Gastroesophageal sphincter (tissue), 4 donors: ENCODE results near the gene ACTN1. TPM values are rescaled to one million over a fixed set of nuclear protein-coding genes. Genes with fewer than 3 reads are reported as not detected.

ENCODE experiments used
- ATAC-seq: fragments of 150-250 bp; one replicate; pipeline ENCODE4 v1.9.1; 2016; ENCODE audit warnings: mild to moderate bottlenecking, moderate library complexity
- H3K27ac ChIP-seq, 4 donors: fragments of 200-600 bp; sonication (generic) in 3 of 4; 1 replicate in 3 of 4; 2 replicates in 1 of 4; pipeline ENCODE4 v1.5.1; 2016 to 2019
- H3K27me3 ChIP-seq: fragments of 200-600 bp; sonication (generic); one replicate; pipeline ENCODE4 v1.5.1; 2019
- H3K36me3 ChIP-seq, 2 donors: fragments of 200-600 bp; sonication (generic); one replicate each; pipeline ENCODE4 v1.5.1; 2019; ENCODE audit warnings: control low read depth in 1 of 2
- H3K4me1 ChIP-seq, 3 donors: fragments of 200-600 bp; sonication (generic); 1 replicate in 2 of 3; 2 replicates in 1 of 3; pipeline ENCODE4 v1.5.1; 2016 to 2019; ENCODE audit warnings: control low read depth in 2 of 3
- H3K4me3 ChIP-seq, 2 donors: fragments of 200-600 bp; sonication (generic); one replicate each; pipeline ENCODE4 v1.5.1; 2019; ENCODE audit warnings: mild to moderate bottlenecking in 1 of 2, moderate library complexity in 1 of 2
- H3K9me3 ChIP-seq, 3 donors: fragments of 200-600 bp; sonication (generic); one replicate each; pipeline ENCODE4 v1.5.1; 2017 to 2019; ENCODE audit warnings: control low read depth in 2 of 3
- EP300 ChIP-seq: sonication (generic); formaldehyde crosslinking; IDR thresholded peaks from one replicate; pipeline ENCODE4 v1.6.1; 2017; ENCODE audit warnings: antibody characterized with exemption, mild to moderate bottlenecking
- POLR2A ChIP-seq, 2 donors: fragments of 450-650 bp; IDR thresholded peaks; one replicate each; pipeline ENCODE4 v1.6.1; 2017; ENCODE audit warnings: antibody characterized with exemption in 2 of 2, mild to moderate bottlenecking in 2 of 2, moderate library complexity in 1 of 2
- POLR2AphosphoS5 ChIP-seq: sonication (generic); formaldehyde crosslinking; IDR thresholded peaks from one replicate; pipeline ENCODE4 v1.6.1; 2017; ENCODE audit warnings: antibody characterized with exemption
- WGBS, 2 donors: methylation state at CpG; one replicate each; pipeline ENCODE4 v1.1.5; 2018; ENCODE audit warnings: low coverage in 1 of 2; 5-methylcytosine and 5-hydroxymethylcytosine counted together
- total RNA-seq, 4 donors: library from RNA; depleted of rRNA; stranded (reverse); fragments of >200 nt; gene quantifications; one replicate each; pipeline ENCODE4 v1.1.0, GENCODE V29; 2016
- TF ChIP-seq, protein P1 (sequence below), 4 experiments: fragments of 200-600 bp in 2 of 4; fragments of 450-650 bp in 2 of 4; sonication (generic) in 1 of 4; IDR thresholded peaks; one replicate each; pipeline ENCODE4 v1.5.1; 2017 to 2019; ENCODE audit warnings: antibody characterized with exemption in 4 of 4, mild to moderate bottlenecking in 2 of 4, moderate library complexity in 2 of 4

The ACTN1 gene
- total RNA-seq, 4 donors from 2014 or later: 776 to 1,910 (median 969) TPM

DNA sequence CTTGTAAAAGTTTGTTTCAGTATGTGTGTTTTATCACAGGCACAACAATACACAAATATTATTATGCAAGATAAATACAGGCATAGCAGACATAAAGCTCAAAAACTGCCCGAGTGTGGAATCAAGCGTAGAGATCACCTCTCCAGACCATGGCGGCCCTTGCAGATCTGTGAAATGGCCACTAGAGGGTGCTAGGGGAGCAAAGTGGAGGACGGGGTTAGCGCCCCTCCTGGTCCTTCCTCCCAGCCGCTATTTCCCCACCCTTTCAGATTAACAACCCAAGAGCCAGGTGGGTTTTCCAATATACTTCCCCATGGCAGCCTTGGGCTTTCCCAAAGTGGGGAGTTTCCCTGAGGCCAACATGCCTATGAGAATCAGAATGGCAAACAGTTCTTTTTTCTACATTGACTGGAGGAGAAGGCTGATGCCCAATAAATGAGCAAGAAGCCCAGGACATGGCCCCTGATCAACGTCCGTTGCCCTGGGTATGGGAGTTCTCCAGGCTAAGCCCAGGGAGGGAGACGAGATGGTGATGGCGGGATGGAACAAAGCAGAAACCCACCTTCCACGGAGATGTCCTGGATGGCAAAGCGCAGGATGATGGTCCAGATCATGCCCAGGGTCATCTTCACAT lies 67.4 kb downstream of the ACTN1 start:
- WGBS, 2 donors: 3 to 5% methylated on average over 3 to 6 of the region's 12 CpGs
- TF ChIP-seq EP300 (no peak), POLR2AphosphoS5 (peak; percentile 34)
- TF ChIP-seq, protein P1, sequence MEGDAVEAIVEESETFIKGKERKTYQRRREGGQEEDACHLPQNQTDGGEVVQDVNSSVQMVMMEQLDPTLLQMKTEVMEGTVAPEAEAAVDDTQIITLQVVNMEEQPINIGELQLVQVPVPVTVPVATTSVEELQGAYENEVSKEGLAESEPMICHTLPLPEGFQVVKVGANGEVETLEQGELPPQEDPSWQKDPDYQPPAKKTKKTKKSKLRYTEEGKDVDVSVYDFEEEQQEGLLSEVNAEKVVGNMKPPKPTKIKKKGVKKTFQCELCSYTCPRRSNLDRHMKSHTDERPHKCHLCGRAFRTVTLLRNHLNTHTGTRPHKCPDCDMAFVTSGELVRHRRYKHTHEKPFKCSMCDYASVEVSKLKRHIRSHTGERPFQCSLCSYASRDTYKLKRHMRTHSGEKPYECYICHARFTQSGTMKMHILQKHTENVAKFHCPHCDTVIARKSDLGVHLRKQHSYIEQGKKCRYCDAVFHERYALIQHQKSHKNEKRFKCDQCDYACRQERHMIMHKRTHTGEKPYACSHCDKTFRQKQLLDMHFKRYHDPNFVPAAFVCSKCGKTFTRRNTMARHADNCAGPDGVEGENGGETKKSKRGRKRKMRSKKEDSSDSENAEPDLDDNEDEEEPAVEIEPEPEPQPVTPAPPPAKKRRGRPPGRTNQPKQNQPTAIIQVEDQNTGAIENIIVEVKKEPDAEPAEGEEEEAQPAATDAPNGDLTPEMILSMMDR (IDR thresholded peaks at IDR 0.05): peak; percentile 96 to 98 (median 98)
- H3K27me3 ChIP-seq: no peaks in the 10 kb centered on the region
- H3K4me3 ChIP-seq: no peak overlapping the region
- H3K27ac ChIP-seq: peak overlapping the region; percentile 36 to 99 (median 89)
- peaks cover 0 to 96% (median 15%) of the 10 kb centered on the region in 3 donors for H3K4me1 ChIP-seq
- ATAC-seq: peak; percentile 74
- no peaks in the 10 kb centered on the region for H3K9me3 ChIP-seq
- peaks cover 0 to 66% of the 10 kb centered on the region in 2 donors for H3K36me3 ChIP-seq

- WGBS, 2 donors: 50 to 81% methylated on average over 5 to 9 of the region's 9 CpGs
- Histone ChIP-seq H3K9me3 (no peaks in the 10 kb centered on the region), H3K27me3 (no peaks in the 10 kb centered on the region), H3K36me3 (peaks cover 0 to 68% of the 10 kb centered on the region in 2 donors), H3K27ac (peak overlapping the region; percentile 36 to 99 (median 89)), H3K4me1 (peaks cover 0 to 96% (median 10%) of the 10 kb centered on the region in 3 donors), H3K4me3 (no peak overlapping the region)
- no peak for TF ChIP-seq POLR2AphosphoS5
- no peak for TF ChIP-seq POLR2A (IDR thresholded peaks at IDR 0.05)
- TF ChIP-seq EP300: no peak
- ATAC-seq: no peak
These were observed 68.6 kb downstream of the ACTN1 start for GRCh38 chr14:68910540-68910939.

- Histone ChIP-seq H3K4me1 (peaks cover 0 to 96% (median 5%) of the 10 kb centered on the region in 3 donors), H3K36me3 (peaks cover 0 to 81% of the 10 kb centered on the region in 2 donors), H3K4me3 (no peak overlapping the region), H3K27ac (peak overlapping the region; percentile 49 to 99 (median 89)), H3K9me3 (no peaks in the 10 kb centered on the region), H3K27me3 (no peaks in the 10 kb centered on the region)
- ATAC-seq: peak; percentile 21
- peak; percentile 83 for TF ChIP-seq POLR2AphosphoS5
- TF ChIP-seq, protein P1 (IDR thresholded peaks at IDR 0.05): no peak
- 47 to 62% methylated on average over 3 to 4 of the region's 5 CpGs for WGBS, 2 donors
These were observed 70.3 kb downstream of the ACTN1 start for GRCh38 chr14:68908803-68909202.

- H3K36me3 ChIP-seq: peaks cover 0 to 87% of the 10 kb centered on the region in 2 donors
- no peak overlapping the region for H3K4me3 ChIP-seq
- H3K4me1 ChIP-seq: peaks cover 0 to 96% (median 0%) of the 10 kb centered on the region in 3 donors
- WGBS, 2 donors: 80% methylated on average over 1 of the region's 8 CpGs; no CpG with 5 or more reads in 1 of the 2 donors
- TF ChIP-seq, protein P1 (IDR thresholded peaks at IDR 0.05): no peak
- TF ChIP-seq POLR2A (IDR thresholded peaks at IDR 0.05): no peak
- TF ChIP-seq POLR2AphosphoS5: no peak
- TF ChIP-seq EP300: no peak
- peak; percentile 18 for ATAC-seq
- no peaks in the 10 kb centered on the region for H3K27me3 ChIP-seq
- peak overlapping the region; percentile 49 to 99 (median 89) for H3K27ac ChIP-seq
- no peaks in the 10 kb centered on the region for H3K9me3 ChIP-seq
These were observed 70.9 kb downstream of the ACTN1 start for GRCh38 chr14:68908201-68908600.

- no peak for ATAC-seq
- WGBS, 2 donors: 31% methylated on average over 2 of the region's 5 CpGs; no CpG with 5 or more reads in 1 of the 2 donors
- no peak for TF ChIP-seq POLR2A (IDR thresholded peaks at IDR 0.05)
- TF ChIP-seq, protein P1 (IDR thresholded peaks at IDR 0.05): no peak
- no peak for TF ChIP-seq EP300
- TF ChIP-seq POLR2AphosphoS5: no peak
- Histone ChIP-seq H3K27me3 (no peaks in the 10 kb centered on the region), H3K27ac (peak overlapping the region in 3 of 4 donors; percentile 77 to 99 (median 98)), H3K36me3 (peaks cover 0 to 98% of the 10 kb centered on the region in 2 donors), H3K9me3 (no peaks in the 10 kb centered on the region), H3K4me3 (no peak overlapping the region), H3K4me1 (peaks cover 0 to 96% (median 0%) of the 10 kb centered on the region in 3 donors)
These were observed 72.7 kb downstream of the ACTN1 start for GRCh38 chr14:68906439-68906838.
